SK-N-MC (cell line): ENCODE results near the gene KCNH5.

Source experiments
- EZH2 ChIP-seq: fragments of 200-600 bp; sonication (generic); IDR thresholded peaks from one replicate; pipeline ENCODE4 v1.6.1; 2017; ENCODE audit warnings: antibody characterized with exemption
- FOXP2 ChIP-seq: optimal IDR thresholded peaks from 2 replicates; pipeline ENCODE3; 2011; ENCODE audit warnings: mild to moderate bottlenecking, moderate library complexity; ENCODE audit not compliant: insufficient read depth; ENCODE audit errors: extremely low read length, control extremely low read depth
- POLR2AphosphoS5 ChIP-seq: IDR thresholded peaks from 2 replicates; pipeline ENCODE4 v1.6.1; 2012; ENCODE audit warnings: mild to moderate bottlenecking, low read depth, low read length, borderline replicate concordance

- no peak for TF ChIP-seq EZH2
- TF ChIP-seq POLR2AphosphoS5, result no peak
- no peak for TF ChIP-seq FOXP2
Observed at GRCh38 chr14:62885451-62885850, 159.8 kb downstream of the KCNH5 start.
